Measurements from ENCODE around the gene GABRR2. TPM values are rescaled to one million over a fixed set of nuclear protein-coding genes. Genes with fewer than 3 reads are reported as not detected.

GABRR2 gene
- total RNA-seq, 1 donor from 2014 or later = 0.78 TPM

DNA sequence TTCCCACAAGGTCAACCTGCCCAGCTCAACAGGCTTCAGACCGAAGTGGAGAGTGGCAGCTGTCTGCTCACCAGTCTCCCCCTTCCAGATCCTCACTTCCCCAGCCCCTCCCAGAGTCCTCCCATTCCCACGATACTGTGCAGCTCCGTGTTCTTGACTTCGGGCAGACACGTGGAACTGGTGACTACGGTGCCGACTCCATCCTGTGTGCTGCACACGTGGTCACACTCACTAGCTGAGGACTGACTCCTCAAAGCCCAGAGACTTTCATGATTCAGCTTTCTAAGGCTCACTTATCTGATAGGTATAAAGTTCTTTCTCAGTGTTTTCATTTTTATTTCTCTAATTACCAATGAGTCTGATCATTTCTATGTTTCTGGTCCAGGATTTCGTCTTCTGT is 32.4 kb downstream of the GABRR2 start:
- no peak for DNase-seq (ENCODE audit: low spot score)

DNA sequence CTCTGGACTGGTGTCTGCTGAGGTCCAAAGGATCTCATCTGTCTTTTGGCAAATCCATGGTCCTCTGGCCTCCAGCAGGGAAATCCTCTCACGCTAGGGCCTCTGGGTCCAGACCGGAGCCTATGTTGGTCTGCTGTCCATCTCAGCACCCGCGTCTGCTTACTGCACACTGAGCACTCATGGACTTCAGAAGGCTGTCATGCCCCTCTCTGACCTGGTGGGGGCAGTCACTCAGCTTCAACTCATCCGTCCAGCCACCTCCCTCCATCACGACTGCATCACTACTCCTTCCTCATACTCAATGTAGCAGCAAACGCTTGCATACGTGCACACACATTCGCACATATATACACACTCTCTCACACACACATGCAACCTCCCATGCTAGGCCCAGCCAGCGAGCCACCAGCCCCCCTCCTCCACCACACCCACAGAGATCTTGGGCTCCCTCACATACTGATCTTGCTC is 33.3 kb downstream of the GABRR2 start:
- Mint-ChIP-seq H3K4me3 (ENCODE audit: low read depth) (no peak overlapping the region), H3K4me1 (ENCODE audit: low read depth) (no peaks in the 10 kb centered on the region), H3K36me3 (ENCODE audit: low read depth) (no peaks in the 10 kb centered on the region), H3K9me3 (no peaks in the 10 kb centered on the region), H3K27me3 (ENCODE audit: low read depth) (no peaks in the 10 kb centered on the region), H3K27ac (no peak overlapping the region)
- intact Hi-C loops (cut with micrococcal nuclease) = loop anchor here (5.0 kb wide), 1 partner anchor 85 kb away; no protein-coding TSS in a partner anchor
- DNase-seq (ENCODE audit: low spot score) = peak; percentile 38

More for the DNA sequence above, 32.4 kb downstream of the GABRR2 start:
- Mint-ChIP-seq H3K9me3 (no peaks in the 10 kb centered on the region), H3K4me1 (ENCODE audit: low read depth) (no peaks in the 10 kb centered on the region), H3K36me3 (ENCODE audit: low read depth) (no peaks in the 10 kb centered on the region), H3K27ac (no peak overlapping the region), H3K27me3 (ENCODE audit: low read depth) (no peaks in the 10 kb centered on the region), H3K4me3 (ENCODE audit: low read depth) (no peak overlapping the region)
- intact Hi-C loops (cut with micrococcal nuclease) = loop anchor here (5.0 kb wide), 1 partner anchor 85 kb away; no protein-coding TSS in a partner anchor

DNA sequence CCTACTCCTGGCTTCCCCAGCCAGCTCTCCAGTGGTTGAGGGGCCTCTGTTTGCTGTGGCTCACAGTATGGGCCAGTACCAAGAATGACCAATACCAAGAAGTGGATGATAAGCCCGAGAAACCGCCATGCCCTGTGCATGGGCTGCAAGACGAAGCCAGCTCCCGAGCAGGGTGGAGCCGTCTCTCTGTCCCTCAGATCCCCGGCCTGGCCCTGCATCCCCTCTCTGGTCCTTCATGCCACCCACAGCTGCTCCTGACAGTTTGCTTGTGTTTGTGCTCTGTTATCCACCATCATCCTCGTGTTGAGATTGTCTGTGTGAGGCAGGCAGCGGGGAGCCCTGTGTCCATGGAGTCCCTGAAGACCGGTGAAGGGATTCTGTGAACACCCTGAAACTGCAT is 36.1 kb downstream of the GABRR2 start:
- Mint-ChIP-seq H3K27me3 (ENCODE audit: low read depth) (no peaks in the 10 kb centered on the region), H3K27ac (no peak overlapping the region), H3K4me1 (ENCODE audit: low read depth) (no peaks in the 10 kb centered on the region), H3K36me3 (ENCODE audit: low read depth) (no peaks in the 10 kb centered on the region), H3K9me3 (no peaks in the 10 kb centered on the region), H3K4me3 (ENCODE audit: low read depth) (no peak overlapping the region)
- intact Hi-C loops (cut with micrococcal nuclease) = no loop called here
- DNase-seq (ENCODE audit: low spot score) = no peak

DNA sequence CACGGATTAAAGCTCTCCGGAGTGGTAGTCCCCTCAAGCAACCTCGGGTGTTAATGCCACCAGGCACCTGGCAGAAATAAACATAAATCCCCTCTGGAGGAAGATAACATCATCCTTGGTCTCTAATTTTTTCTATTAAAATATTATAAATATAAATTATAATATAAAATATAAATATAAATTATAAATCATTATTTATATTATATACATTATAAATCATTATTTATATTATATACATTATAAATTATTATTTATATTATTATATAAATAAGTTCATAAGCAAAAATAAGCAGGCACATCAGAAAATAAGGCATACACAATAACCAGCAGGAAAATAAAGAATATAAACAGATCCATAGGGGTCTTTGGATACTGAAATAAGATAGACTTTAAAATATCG is 39.2 kb downstream of the GABRR2 start:
- DNase-seq (ENCODE audit: low spot score) = no peak
- Mint-ChIP-seq H3K9me3 (no peaks in the 10 kb centered on the region), H3K27me3 (ENCODE audit: low read depth) (no peaks in the 10 kb centered on the region), H3K27ac (no peak overlapping the region), H3K36me3 (ENCODE audit: low read depth) (no peaks in the 10 kb centered on the region), H3K4me1 (ENCODE audit: low read depth) (peaks cover under 1% of the 10 kb centered on the region), H3K4me3 (ENCODE audit: low read depth) (no peak overlapping the region)
- intact Hi-C loops (cut with micrococcal nuclease) = no loop called here

DNA sequence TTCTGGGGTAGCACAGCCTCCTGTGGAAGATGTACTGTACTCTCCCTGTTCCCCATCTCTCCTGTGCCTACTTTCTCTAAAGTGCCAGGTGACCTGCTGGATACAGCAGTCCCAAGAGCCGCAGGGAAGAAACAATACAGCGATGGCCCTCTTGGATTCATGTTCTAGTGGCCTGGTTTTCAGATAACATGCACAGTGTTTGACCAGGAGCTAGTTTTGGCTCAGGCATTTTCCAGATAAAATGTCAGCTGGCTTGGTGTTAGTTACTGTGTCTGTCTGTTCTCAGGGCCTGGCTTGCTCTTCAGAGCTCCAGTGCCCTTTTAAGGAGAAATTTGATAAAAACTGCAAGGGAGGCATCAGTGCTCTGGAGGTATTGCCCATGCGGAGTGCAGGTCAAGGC is 41.3 kb downstream of the GABRR2 start:
- H3K9me3 Mint-ChIP-seq = no peaks in the 10 kb centered on the region
- H3K27me3 Mint-ChIP-seq (ENCODE audit: low read depth) = peaks cover 5% of the 10 kb centered on the region
- intact Hi-C loops (cut with micrococcal nuclease) = no loop called here
- no peak for DNase-seq (ENCODE audit: low spot score)
- peaks cover 3% of the 10 kb centered on the region for H3K4me1 Mint-ChIP-seq (ENCODE audit: low read depth)
- H3K4me3 Mint-ChIP-seq (ENCODE audit: low read depth) = no peak overlapping the region
- no peak overlapping the region for H3K27ac Mint-ChIP-seq
- H3K36me3 Mint-ChIP-seq (ENCODE audit: low read depth) = no peaks in the 10 kb centered on the region

DNA sequence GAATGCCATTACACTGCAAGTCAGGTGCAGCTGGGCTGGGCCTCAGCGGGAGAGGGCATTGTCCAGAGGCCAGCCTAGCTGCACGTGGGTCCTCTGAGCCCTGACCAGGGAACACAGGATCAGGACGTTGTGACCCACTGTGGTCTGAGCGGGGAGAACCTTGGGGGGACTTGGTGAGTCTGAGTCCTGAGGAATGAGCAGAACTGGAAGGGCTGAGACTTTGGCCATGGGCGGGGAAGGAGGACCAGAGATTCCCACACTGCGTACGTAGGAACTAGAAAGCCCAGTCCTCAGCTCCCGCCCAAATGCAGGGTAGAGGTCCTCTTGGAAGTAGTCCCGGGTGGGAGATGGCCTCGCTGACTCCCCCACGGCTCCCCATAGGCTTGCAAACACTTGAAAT is 42.5 kb downstream of the GABRR2 start:
- no peaks in the 10 kb centered on the region for H3K36me3 Mint-ChIP-seq (ENCODE audit: low read depth)
- peaks cover 6% of the 10 kb centered on the region for H3K27me3 Mint-ChIP-seq (ENCODE audit: low read depth)
- intact Hi-C loops (cut with micrococcal nuclease) = no loop called here
- peaks cover 3% of the 10 kb centered on the region for H3K4me1 Mint-ChIP-seq (ENCODE audit: low read depth)
- no peaks in the 10 kb centered on the region for H3K9me3 Mint-ChIP-seq
- H3K4me3 Mint-ChIP-seq (ENCODE audit: low read depth) = no peak overlapping the region
- DNase-seq (ENCODE audit: low spot score) = no peak
- H3K27ac Mint-ChIP-seq = no peak overlapping the region

DNA sequence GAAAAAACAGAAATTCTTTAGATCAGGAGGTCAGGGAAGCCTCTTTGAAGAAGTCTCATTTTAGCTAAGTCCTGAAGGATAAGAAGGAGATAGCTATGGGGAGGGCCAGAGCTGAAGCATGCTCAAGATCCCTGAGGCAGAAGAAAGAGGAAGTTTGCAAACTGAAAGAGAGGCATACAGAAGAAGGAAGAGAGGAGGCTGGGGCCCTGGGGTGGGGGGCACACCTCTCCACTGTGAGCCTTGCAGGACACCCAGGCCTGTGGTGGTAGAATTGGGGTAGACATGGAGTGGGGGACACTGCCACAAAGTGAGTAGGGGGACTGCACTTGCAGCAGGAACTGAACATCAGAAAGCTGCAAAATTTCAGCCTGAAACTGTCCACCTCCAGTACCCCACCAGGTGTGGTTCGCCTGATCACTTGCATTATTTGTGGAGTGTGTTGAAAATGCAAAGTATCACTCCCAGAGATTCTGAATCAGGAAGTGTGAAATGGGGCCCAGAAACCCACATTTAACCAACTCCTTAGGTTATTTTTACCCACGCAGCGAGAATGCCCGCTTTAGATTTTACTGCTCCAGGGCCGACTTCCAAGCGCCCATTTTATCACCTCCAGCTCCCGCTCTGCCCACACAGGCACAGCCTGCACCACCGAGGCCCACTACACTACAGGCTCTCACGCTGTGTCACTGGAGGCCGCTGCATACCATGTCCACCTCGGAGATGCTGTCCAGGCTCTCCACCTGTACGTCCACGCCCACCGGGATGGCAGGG is 44.0 kb downstream of the GABRR2 start:
- Mint-ChIP-seq H3K9me3 (no peaks in the 10 kb centered on the region), H3K27me3 (ENCODE audit: low read depth) (peaks cover 6% of the 10 kb centered on the region), H3K4me3 (ENCODE audit: low read depth) (no peak overlapping the region), H3K27ac (no peak overlapping the region), H3K4me1 (ENCODE audit: low read depth) (peaks cover 3% of the 10 kb centered on the region), H3K36me3 (ENCODE audit: low read depth) (no peaks in the 10 kb centered on the region)
- DNase-seq (ENCODE audit: low spot score) = no peak
- intact Hi-C loops (cut with micrococcal nuclease) = no loop called here

DNA sequence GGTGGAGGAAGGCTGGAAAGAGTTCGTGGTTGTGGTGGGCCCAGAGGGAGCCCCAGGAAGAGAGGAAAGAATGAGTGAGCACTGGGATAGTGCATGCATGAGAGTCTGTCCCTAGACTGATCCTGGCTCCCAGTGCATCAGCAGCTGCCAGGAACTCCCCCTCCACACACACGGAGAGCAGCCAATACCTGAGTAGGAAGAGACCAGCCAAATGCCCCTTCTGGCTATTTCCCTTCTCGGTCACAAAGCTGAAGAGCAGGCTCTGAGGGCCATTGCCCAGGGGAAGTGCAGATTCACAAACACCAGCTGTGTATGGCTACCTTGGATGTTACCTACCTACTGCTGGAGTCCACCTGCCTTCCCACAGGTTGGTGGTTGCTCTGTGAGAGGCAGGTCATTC is 45.1 kb downstream of the GABRR2 start:
- Mint-ChIP-seq H3K9me3 (no peaks in the 10 kb centered on the region), H3K36me3 (ENCODE audit: low read depth) (no peaks in the 10 kb centered on the region), H3K27me3 (ENCODE audit: low read depth) (peaks cover 6% of the 10 kb centered on the region), H3K4me3 (ENCODE audit: low read depth) (no peak overlapping the region), H3K27ac (no peak overlapping the region), H3K4me1 (ENCODE audit: low read depth) (peaks cover 3% of the 10 kb centered on the region)
- intact Hi-C loops (cut with micrococcal nuclease) = no loop called here
- no peak for DNase-seq (ENCODE audit: low spot score)

DNA sequence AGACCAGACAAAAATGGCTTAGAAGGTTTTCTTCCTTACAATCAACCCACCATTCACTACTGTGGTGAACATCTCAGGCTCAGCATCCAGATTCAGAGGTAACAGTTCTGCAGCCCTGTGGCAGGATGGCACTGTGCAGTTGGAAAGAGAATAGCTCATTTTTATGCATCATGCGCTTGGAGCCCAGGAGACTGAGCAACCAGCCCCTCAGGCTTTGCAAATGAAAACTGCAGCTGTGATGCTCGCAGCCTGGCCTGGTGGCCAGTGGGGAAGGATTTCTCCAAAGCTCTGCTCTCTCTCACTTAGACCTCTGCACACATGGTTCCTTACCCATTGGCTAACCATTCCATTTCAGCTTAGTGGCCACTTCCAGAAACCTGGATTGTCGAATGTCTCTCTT is 45.8 kb downstream of the GABRR2 start:
- peaks cover 3% of the 10 kb centered on the region for H3K4me1 Mint-ChIP-seq (ENCODE audit: low read depth)
- H3K9me3 Mint-ChIP-seq = no peaks in the 10 kb centered on the region
- H3K36me3 Mint-ChIP-seq (ENCODE audit: low read depth) = no peaks in the 10 kb centered on the region
- DNase-seq (ENCODE audit: low spot score) = no peak
- intact Hi-C loops (cut with micrococcal nuclease) = no loop called here
- H3K4me3 Mint-ChIP-seq (ENCODE audit: low read depth) = no peak overlapping the region
- H3K27ac Mint-ChIP-seq = no peak overlapping the region
- peaks cover 6% of the 10 kb centered on the region for H3K27me3 Mint-ChIP-seq (ENCODE audit: low read depth)

DNA sequence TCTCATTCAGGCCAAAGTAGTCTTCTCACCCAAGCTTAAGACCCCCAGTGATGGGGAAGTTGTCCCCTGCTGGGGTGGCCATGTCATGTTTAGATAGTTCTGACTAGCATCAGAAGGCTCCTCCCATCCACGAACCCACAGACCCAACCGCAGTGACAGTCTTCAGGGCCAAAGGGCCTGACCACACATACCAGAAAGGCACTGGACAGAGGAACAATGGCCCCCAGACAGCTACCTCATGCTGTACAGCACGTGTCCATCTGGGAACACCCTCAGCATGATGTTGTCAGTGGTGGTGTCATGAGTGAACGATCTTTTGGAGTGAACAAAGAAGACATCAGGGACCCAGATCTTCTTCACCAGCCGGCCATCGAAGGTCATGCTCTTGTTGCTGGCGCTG is 46.3 kb downstream of the GABRR2 start:
- H3K4me3 Mint-ChIP-seq (ENCODE audit: low read depth) = no peak overlapping the region
- H3K36me3 Mint-ChIP-seq (ENCODE audit: low read depth) = no peaks in the 10 kb centered on the region
- H3K27me3 Mint-ChIP-seq (ENCODE audit: low read depth) = peaks cover 6% of the 10 kb centered on the region
- intact Hi-C loops (cut with micrococcal nuclease) = no loop called here
- no peaks in the 10 kb centered on the region for H3K9me3 Mint-ChIP-seq
- H3K27ac Mint-ChIP-seq = no peak overlapping the region
- DNase-seq (ENCODE audit: low spot score) = no peak
- peaks cover 3% of the 10 kb centered on the region for H3K4me1 Mint-ChIP-seq (ENCODE audit: low read depth)

DNA sequence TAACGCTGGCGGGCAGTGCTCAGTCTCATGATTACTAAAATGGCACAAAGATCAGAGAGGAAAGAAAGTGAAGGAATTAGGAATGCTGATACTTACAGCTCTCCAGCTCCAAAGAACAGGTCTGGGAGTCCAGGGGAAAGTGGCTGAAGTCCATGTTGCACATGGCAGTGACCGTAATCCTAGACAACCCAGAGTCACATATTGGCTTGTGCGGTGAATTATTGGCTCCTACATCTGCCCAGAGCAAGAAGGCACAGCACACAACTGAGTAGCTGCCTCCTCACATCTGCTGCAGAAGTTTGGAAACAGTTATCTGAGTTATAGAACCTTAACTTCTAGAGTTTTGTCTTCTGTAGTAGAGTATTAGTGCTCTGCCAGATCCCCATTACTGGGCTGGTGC is 47.2 kb downstream of the GABRR2 start:
- intact Hi-C loops (cut with micrococcal nuclease) = no loop called here

DNA sequence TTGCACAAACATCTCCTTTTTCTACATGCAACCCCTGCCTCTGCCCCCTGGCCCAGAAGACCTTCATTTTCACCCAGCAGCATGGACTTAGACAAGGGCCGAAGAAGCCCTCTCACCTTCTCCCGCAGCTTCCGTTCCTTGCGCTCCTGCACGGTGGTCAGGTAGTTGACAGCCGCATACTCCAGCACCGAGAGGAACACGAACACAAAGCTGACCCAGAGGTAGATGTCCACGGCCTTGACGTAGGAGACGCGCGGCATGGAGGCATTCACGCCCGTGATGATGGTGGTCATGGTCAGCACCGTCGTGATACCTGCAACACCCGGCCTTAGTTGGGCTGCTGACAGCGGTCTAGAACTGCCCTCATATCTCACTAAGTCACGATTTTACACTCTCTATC is 50.8 kb downstream of the GABRR2 start:
- Mint-ChIP-seq H3K9me3 (no peaks in the 10 kb centered on the region), H3K27ac (no peak overlapping the region), H3K36me3 (ENCODE audit: low read depth) (no peaks in the 10 kb centered on the region), H3K4me1 (ENCODE audit: low read depth) (no peaks in the 10 kb centered on the region), H3K27me3 (ENCODE audit: low read depth) (peaks cover 5% of the 10 kb centered on the region), H3K4me3 (ENCODE audit: low read depth) (no peak overlapping the region)
- DNase-seq (ENCODE audit: low spot score) = no peak
- intact Hi-C loops (cut with micrococcal nuclease) = no loop called here

More for the DNA sequence above, 47.2 kb downstream of the GABRR2 start:
- H3K4me1 Mint-ChIP-seq (ENCODE audit: low read depth) = peaks cover 3% of the 10 kb centered on the region
- H3K27me3 Mint-ChIP-seq (ENCODE audit: low read depth) = peaks cover 7% of the 10 kb centered on the region
- no peaks in the 10 kb centered on the region for H3K9me3 Mint-ChIP-seq
- H3K36me3 Mint-ChIP-seq (ENCODE audit: low read depth) = no peaks in the 10 kb centered on the region
- H3K27ac Mint-ChIP-seq = no peak overlapping the region
- DNase-seq (ENCODE audit: low spot score) = no peak
- no peak overlapping the region for H3K4me3 Mint-ChIP-seq (ENCODE audit: low read depth)

DNA sequence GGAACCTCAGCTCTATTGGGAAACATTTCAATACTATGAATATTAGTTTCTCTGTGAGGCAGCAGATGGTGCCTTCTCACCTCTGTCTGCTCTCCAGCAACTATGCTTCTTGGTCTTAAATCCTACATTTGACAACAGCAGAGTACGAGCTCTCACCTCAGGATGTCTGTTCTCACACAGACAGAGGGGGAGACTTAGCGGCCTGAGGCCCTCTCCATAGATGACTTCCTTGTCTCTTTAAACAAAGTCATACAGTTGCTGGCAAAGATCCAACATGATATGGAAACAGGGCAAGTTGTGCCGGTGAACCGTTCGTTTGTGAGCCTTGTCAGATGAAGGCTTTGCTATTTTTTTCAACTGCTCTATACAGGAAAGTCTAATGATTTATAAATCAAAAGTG is 54.3 kb downstream of the GABRR2 start:
- H3K4me1 Mint-ChIP-seq (ENCODE audit: low read depth) = no peaks in the 10 kb centered on the region
- no peaks in the 10 kb centered on the region for H3K9me3 Mint-ChIP-seq
- H3K27ac Mint-ChIP-seq = no peak overlapping the region
- H3K36me3 Mint-ChIP-seq (ENCODE audit: low read depth) = no peaks in the 10 kb centered on the region
- intact Hi-C loops (cut with micrococcal nuclease) = no loop called here
- peaks cover 4% of the 10 kb centered on the region for H3K27me3 Mint-ChIP-seq (ENCODE audit: low read depth)
- DNase-seq (ENCODE audit: low spot score) = no peak
- H3K4me3 Mint-ChIP-seq (ENCODE audit: low read depth) = no peak overlapping the region
